ENCODE results near the gene MRPL40. TPM values are rescaled to one million over a fixed set of nuclear protein-coding genes. Genes with fewer than 3 reads are reported as not detected.

The MRPL40 gene
- total and polyA plus RNA-seq, 10 of the 15 experiments (the other 5 are each of a cell fraction or from before 2014, with no cell fraction given): 41.2 to 207 (median 69.1) TPM

DNA sequence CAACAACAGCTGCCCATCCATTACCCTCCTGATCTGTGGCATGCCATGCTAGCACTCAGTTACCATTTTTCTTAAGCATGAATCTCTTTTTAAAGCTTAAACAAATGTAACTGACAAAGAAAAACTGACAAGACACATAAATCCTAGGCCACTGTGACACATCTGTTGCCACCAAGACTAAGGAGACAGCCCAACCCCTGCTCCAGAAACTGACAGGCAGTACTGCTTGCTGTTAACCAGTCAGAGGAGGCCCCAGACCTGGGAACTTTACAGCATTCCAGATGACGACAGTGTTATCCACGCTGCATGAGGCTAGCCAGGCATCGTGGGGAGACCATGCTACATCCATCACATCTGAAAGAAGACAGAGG is 34.6 kb upstream of the MRPL40 start (continued):
- TF ChIP-seq ZZZ3 (IDR thresholded peaks at IDR 0.05; ENCODE audit: control insufficient read depth, insufficient read length, low read depth) (no peak), SUZ12 (IDR thresholded peaks at IDR 0.05; ENCODE audit: unreplicated experiment) (no peak), ZBTB4 (CRISPR knock-in tag; IDR thresholded peaks at IDR 0.05) (no peak), RUNX3 (IDR thresholded peaks at IDR 0.05; ENCODE audit: low read length) (no peak)
- TF ChIP-seq, protein P1, sequence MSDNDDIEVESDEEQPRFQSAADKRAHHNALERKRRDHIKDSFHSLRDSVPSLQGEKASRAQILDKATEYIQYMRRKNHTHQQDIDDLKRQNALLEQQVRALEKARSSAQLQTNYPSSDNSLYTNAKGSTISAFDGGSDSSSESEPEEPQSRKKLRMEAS (IDR thresholded peaks at IDR 0.05; ENCODE audit: low read depth, low read length): no peak

DNA sequence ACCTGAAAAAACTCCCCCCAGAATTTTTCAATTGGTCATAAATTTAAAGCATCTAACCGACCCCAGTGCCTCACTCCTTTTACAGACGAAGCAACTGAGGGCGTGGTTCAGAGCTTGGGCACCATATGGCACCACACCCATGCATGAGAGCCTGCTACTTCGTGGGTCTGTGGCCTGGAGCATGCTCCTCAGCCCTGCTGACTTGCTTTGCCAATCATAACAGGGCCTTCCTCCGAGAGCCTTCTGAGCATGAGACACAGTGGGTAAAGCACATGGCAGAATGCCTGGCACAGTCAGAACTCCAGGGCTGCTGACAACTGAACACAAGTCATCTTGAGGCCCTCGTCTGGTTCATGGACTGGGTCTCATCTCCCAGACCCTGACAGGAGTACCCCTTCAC is 34.1 kb upstream of the MRPL40 start:
- intact Hi-C loops (cut with micrococcal nuclease; ENCODE audit: unreplicated experiment): no loop called here
- Histone ChIP-seq H3K9ac (ENCODE audit: control insufficient read depth, insufficient read depth, low read length) (no peak overlapping the region), H3K9me3 (replicated peaks; ENCODE audit: control insufficient read depth, insufficient read depth, low read length) (no peaks in the 10 kb centered on the region), H3K4me1 (ENCODE audit: control insufficient read depth, insufficient read depth, low read length) (no peaks in the 10 kb centered on the region), H2AFZ (ENCODE audit: control insufficient read depth, low read depth, low read length) (no peak overlapping the region), H3K36me3 (ENCODE audit: control insufficient read depth in 2 of 2, insufficient read depth in 2 of 2, low read length in 1 of 2) (peaks cover 13 to 25% of the 10 kb centered on the region in 2 experiments; a peak in 3 of 4 replicates), H3K27ac (ENCODE audit: control insufficient read depth, insufficient read depth) (no peak overlapping the region), H3K4me3 (no peak overlapping the region), H3K4me2 (ENCODE audit: control insufficient read depth, insufficient read depth) (no peak overlapping the region), H4K20me1 (ENCODE audit: control insufficient read depth, insufficient read depth) (no peaks in the 10 kb centered on the region), H3K27me3 (replicated peaks in 1 of 2; ENCODE audit: control insufficient read depth in 2 of 2, insufficient read depth in 2 of 2, low read length in 1 of 2) (no peaks in the 10 kb centered on the region), H3K79me2 (ENCODE audit: control insufficient read depth, insufficient read depth, low read length) (no peaks in the 10 kb centered on the region)
- in situ Hi-C loops (cut with MboI): no loop called here
- ATAC-seq (no peak), FAIRE-seq (no peak), DNase-seq (ENCODE audit: low read depth, low spot score) (no peak)
- 88% methylated on average over 6 of the region's 6 CpGs for WGBS (ENCODE audit: insufficient coverage, insufficient replicate concordance, low lambda C conversion rate, missing lambda C conversion rate)
- SMC1A ChIA-PET (ENCODE audit: uncharacterized antibody, unreplicated experiment): no interaction called here
- BruUV-seq (replicated peaks): no TSS peak
- POLR2A ChIA-PET: no interaction called here
- RAD21 ChIA-PET (ENCODE audit: unreplicated experiment): no interaction called here
- TF ChIP-seq RCOR1 (conservative IDR thresholded peaks at IDR 0.05; ENCODE audit: low read depth, low read length): no peak
- no peak for TF ChIP-seq ZSCAN29 (IDR thresholded peaks at IDR 0.05)
- TF ChIP-seq IKZF2 (IDR thresholded peaks at IDR 0.05): no peak
- no peak for TF ChIP-seq MTA3 (IDR thresholded peaks at IDR 0.05; ENCODE audit: borderline replicate concordance, low read length)
- no peak for TF ChIP-seq CEBPB (IDR thresholded peaks at IDR 0.05; ENCODE audit: borderline replicate concordance in 1 of 2, low read depth in 2 of 2, low read length in 2 of 2)
- no peak for TF ChIP-seq IRF4 (IDR thresholded peaks at IDR 0.05; ENCODE audit: low read depth, low read length)
- CTCF ChIA-PET: no interaction called here
